Right atrium auricular region (tissue), 2 donors: ENCODE measurements around the gene INPP5D. TPM values are rescaled to one million over a fixed set of nuclear protein-coding genes. Genes with fewer than 3 reads are reported as not detected.
"Not testable (repeated sequence)": the region's sequence is repeated elsewhere in the genome, so short reads cannot be mapped to it uniquely, and the experiment has no call there.

Experiments used
- DNase-seq: peaks from one replicate; pipeline ENCODE4 v3.0.0-alpha.2; 2019; ENCODE audit warnings: low spot score
- H3K27ac ChIP-seq, 2 donors: fragments of 200-600 bp; sonication (generic); 1 replicate in 1 of 2; 2 replicates in 1 of 2; pipeline ENCODE4 v1.5.1; 2016 to 2019
- H3K27me3 ChIP-seq, 2 donors: fragments of 200-600 bp; sonication (generic); one replicate each; pipeline versions ENCODE4 v1.5.1 to v1.6.0; 2017 to 2019
- H3K36me3 ChIP-seq: fragments of 200-600 bp; sonication (generic); one replicate; pipeline ENCODE4 v1.5.1; 2016
- H3K4me1 ChIP-seq, 2 donors: fragments of 200-600 bp; sonication (generic); one replicate each; pipeline versions ENCODE4 v1.5.1 to v1.6.0; 2017 to 2019
- H3K4me3 ChIP-seq, 2 donors: fragments of 200-600 bp; sonication (generic); 1 replicate in 1 of 2; 2 replicates in 1 of 2; pipeline ENCODE4 v1.5.1; 2017 to 2019; ENCODE audit warnings: mild to moderate bottlenecking in 1 of 2, moderate library complexity in 1 of 2
- H3K9me3 ChIP-seq, 2 donors: fragments of 200-600 bp; sonication (generic); one replicate each; pipeline ENCODE4 v1.5.1; 2019
- total RNA-seq, 2 donors: library from RNA; depleted of rRNA; stranded (reverse); fragments of >200 nt; gene quantifications; one replicate each; pipeline ENCODE4 v1.1.0, GENCODE V29; 2016
- TF ChIP-seq, protein P1 (sequence below), 2 donors: fragments of 200-600 bp; sonication (generic); IDR thresholded peaks; one replicate each; pipeline ENCODE4 v1.5.1; 2019; ENCODE audit warnings: antibody characterized with exemption in 2 of 2

Gene INPP5D
- total RNA-seq, 2 donors from 2014 or later: 2.9 to 7.0 TPM

DNA sequence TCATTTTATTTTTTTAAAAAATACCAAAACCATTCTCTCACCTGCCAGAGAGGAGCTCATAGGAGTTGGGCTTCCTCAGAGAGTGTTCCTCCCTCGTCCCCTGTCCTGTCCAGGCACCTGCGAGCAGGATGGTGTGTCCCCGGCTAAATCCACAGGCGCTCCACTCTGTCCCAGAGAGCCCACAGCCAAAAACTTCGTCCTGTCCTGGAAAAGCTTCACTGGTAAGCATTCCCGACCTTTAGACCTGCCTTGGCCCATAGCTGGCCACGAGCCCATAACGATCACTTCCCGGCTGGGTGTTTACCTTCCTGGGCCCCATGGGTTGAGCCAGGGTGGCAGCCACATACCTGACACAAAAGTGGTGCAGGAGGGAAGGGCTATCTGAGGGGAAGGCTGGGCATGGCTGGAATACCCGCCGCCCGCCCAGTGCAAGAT is 47.1 kb upstream of the INPP5D start, which contains the start of gene NGEF:
Gene NGEF (minus strand): TSS at position 230 of the 435 bp plus-strand sequence. CDS start 38,366 bp downstream, outside the sequence.
- H3K27me3 ChIP-seq: no peaks in the 10 kb centered on the region
- no peak for DNase-seq

DNA sequence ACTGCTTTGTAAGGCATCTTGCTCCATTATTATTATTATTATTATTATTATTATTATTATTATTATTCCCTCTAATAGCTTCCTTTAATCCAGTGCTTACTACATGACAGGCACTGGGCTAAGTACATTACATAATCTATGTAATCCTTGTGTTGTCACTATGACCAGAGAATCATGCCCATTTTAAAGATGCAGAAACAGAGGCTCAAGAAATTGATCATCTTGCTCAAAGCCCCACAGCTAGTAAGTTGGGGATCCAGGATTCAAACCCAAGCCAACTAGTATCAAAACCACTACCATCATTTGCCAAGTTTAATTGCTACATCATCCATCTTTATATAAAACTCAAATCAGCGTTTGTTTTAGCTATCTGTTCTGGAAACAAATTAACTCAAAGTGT is 46.5 kb upstream of the INPP5D start:
- Histone ChIP-seq H3K4me3 (no peak overlapping the region), H3K27ac (no peak overlapping the region), H3K9me3 (peaks cover 7 to 13% of the 10 kb centered on the region in 2 donors), H3K36me3 (no peaks in the 10 kb centered on the region), H3K27me3 (no peaks in the 10 kb centered on the region), H3K4me1 (no peaks in the 10 kb centered on the region)
- no peak for DNase-seq
- TF ChIP-seq, protein P1, sequence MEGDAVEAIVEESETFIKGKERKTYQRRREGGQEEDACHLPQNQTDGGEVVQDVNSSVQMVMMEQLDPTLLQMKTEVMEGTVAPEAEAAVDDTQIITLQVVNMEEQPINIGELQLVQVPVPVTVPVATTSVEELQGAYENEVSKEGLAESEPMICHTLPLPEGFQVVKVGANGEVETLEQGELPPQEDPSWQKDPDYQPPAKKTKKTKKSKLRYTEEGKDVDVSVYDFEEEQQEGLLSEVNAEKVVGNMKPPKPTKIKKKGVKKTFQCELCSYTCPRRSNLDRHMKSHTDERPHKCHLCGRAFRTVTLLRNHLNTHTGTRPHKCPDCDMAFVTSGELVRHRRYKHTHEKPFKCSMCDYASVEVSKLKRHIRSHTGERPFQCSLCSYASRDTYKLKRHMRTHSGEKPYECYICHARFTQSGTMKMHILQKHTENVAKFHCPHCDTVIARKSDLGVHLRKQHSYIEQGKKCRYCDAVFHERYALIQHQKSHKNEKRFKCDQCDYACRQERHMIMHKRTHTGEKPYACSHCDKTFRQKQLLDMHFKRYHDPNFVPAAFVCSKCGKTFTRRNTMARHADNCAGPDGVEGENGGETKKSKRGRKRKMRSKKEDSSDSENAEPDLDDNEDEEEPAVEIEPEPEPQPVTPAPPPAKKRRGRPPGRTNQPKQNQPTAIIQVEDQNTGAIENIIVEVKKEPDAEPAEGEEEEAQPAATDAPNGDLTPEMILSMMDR (IDR thresholded peaks at IDR 0.05): no peak

More for the DNA sequence above, 47.1 kb upstream of the INPP5D start, which contains the start of gene NGEF:
- Histone ChIP-seq H3K9me3 (peaks cover 5 to 9% of the 10 kb centered on the region in 2 donors), H3K27ac (no peak within 1 kb of the TSS), H3K36me3 (no peaks in the 10 kb centered on the region), H3K4me1 (no peaks in the 10 kb centered on the region), H3K4me3 (no peak within 1 kb of the TSS)
- TF ChIP-seq, protein P1 (IDR thresholded peaks at IDR 0.05): no peak

DNA sequence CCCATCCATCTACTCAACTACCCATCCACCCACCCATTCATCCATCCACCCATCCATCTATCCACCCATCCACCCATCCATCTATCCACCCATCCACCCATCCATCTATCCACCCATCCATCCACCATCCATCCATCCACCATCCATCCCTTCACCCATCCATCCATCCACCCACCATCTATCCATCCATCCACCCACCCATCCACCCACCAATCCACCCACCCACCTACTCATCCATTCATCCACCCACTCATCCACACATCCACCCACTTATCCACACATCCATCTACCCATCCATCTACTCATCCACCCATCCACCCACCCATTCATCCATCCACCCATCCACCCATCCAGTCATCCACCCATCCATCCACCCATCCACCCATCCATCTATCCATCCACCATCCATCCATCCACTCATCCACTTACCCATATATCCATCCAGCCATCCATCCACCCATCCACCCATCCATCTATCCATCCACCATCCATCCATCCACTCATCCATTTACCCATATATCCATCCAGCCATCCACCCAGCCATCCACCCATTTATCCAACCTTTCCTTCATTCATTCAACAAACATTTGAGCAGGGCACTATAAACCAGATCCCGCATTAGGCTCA is 45.0 kb upstream of the INPP5D start:
- Histone ChIP-seq H3K4me1 (no peaks in the 10 kb centered on the region), H3K36me3 (no peaks in the 10 kb centered on the region), H3K27me3 (no peaks in the 10 kb centered on the region), H3K27ac (no peak overlapping the region), H3K4me3 (no peak overlapping the region), H3K9me3 (peaks cover 7 to 13% of the 10 kb centered on the region in 2 donors)
- TF ChIP-seq, protein P1 (IDR thresholded peaks at IDR 0.05): no peak
- no peak for DNase-seq

DNA sequence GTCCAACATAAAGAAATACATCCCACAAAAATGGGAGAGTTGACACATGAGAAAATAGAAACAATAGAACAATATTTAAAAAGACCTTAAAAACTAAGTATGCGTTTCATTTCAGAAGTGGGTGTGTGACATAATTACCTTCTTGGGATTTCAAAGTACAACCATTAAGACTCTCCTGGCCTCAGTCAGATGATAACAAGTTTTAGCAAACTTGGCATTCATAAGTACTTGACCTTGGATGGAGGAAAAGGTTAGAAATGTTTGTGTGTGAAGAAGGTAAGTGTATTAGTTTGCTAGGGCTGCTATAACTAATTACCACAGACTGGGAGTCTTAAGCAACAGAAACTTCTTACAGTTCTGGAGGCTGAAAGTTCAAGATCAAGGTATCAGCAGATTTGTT is 42.2 kb upstream of the INPP5D start:
- peaks cover 7 to 13% of the 10 kb centered on the region in 2 donors for H3K9me3 ChIP-seq
- no peaks in the 10 kb centered on the region for H3K36me3 ChIP-seq
- no peaks in the 10 kb centered on the region for H3K4me1 ChIP-seq
- H3K4me3 ChIP-seq: no peak overlapping the region
- no peak for DNase-seq
- no peaks in the 10 kb centered on the region for H3K27me3 ChIP-seq
- H3K27ac ChIP-seq: no peak overlapping the region
- TF ChIP-seq, protein P1 (IDR thresholded peaks at IDR 0.05): no peak

DNA sequence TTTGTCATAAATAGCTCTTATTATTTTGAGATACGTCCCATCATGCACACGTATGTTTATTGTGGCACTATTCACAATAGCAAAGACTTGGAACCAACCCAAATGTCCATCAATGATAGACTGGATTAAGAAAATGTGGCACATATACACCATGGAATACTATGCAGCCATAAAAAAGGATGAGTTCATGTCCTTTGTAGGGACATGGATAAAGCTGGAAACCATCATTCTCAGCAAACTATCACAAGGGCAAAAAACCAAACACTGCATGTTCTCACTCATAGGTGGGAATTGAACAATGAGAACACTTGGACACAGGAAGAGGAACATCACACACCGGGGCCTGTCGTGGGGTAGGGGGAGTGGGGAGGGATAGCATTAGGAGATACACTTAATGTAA is 40.5 kb upstream of the INPP5D start:
- not testable (repeated sequence) for H3K36me3 ChIP-seq, H3K27ac ChIP-seq, H3K4me3 ChIP-seq, H3K4me1 ChIP-seq, H3K27me3 ChIP-seq, DNase-seq
- H3K9me3 ChIP-seq: peaks cover 7 to 13% of the 10 kb centered on the region in 2 donors

DNA sequence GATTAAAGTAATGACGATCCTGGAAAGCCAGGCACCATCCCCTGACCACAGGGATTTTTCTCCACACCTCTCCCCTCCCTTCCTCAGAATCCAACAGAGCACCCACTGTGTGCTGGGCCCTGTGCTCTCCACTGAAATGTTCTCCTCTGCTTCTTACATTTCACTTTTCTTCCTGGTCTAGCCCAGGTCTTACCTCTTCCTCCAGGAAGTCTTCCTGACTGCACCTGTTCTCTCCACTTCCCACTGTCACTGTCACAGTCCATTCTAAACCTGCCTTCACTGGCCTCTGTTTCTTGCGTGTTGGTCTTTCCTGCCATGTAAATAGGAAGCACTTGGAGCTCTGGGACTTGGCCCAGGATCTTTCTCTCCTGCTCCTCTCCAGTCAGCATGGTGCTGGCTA is 39.7 kb upstream of the INPP5D start:
- TF ChIP-seq, protein P1 (IDR thresholded peaks at IDR 0.05): no peak
- H3K27me3 ChIP-seq: no peaks in the 10 kb centered on the region
- peaks cover 7 to 13% of the 10 kb centered on the region in 2 donors for H3K9me3 ChIP-seq
- H3K4me3 ChIP-seq: no peak overlapping the region
- H3K4me1 ChIP-seq: no peaks in the 10 kb centered on the region
- H3K27ac ChIP-seq: no peak overlapping the region
- DNase-seq: no peak
- H3K36me3 ChIP-seq: no peaks in the 10 kb centered on the region
